ENCODE results near the gene ASAP3.
A peak's percentile ranks its signal among the peaks of the same experiment; 100 is the strongest.

ASAP3 gene

GRCh38 chr1:23475641-23476040, 8.3 kb downstream of the ASAP3 start:
- Histone ChIP-seq H3K27me3 (no peaks in the 10 kb centered on the region), H3K36me3 (no peaks in the 10 kb centered on the region), H4K20me1 (0 out of 22 replicates have a peak, but pooled peaks cover 0 to 8% (median 0%) of the 10 kb centered on the region in 11 experiments), H3K4me3 (no peak overlapping the region), H3K4me1 (peaks cover 0 to 10% (median 0%) of the 10 kb centered on the region in 10 experiments; a peak in 2 of 20 replicates), H3K4me2 (no peak overlapping the region), H3K27ac (no peak overlapping the region), H3K9ac (no peak overlapping the region), H3K9me3 (replicated peaks in 1 of 11) (no peaks in the 10 kb centered on the region)
- TF ChIP-seq Cebpa-rat (IDR thresholded peaks at IDR 0.05) = no peak

- no peaks in the 10 kb centered on the region for H3K27me3 ChIP-seq
- no peak overlapping the region for H3K27ac ChIP-seq
- no peak overlapping the region for H3K9ac ChIP-seq
- no peaks in the 10 kb centered on the region for H3K9me3 ChIP-seq (replicated peaks in 1 of 11)
- H3K4me1 ChIP-seq = peaks cover 0 to 10% (median 0%) of the 10 kb centered on the region in 10 experiments; a peak in 2 of 20 replicates
- 0 out of 22 replicates have a peak, but pooled peaks cover 0 to 13% (median 0%) of the 10 kb centered on the region in 11 experiments for H4K20me1 ChIP-seq
- H3K4me3 ChIP-seq = no peak overlapping the region
- TF ChIP-seq Cebpa-rat (IDR thresholded peaks at IDR 0.05) = no peak
- H3K4me2 ChIP-seq = no peak overlapping the region
- H3K36me3 ChIP-seq = no peaks in the 10 kb centered on the region
These were observed 8.8 kb downstream of the ASAP3 start for GRCh38 chr1:23475134-23475628.

- Histone ChIP-seq H3K4me2 (peak overlapping the region in 1 of 11 experiments; percentile 32; a peak in 2 of 22 replicates), H3K36me3 (no peaks in the 10 kb centered on the region), H3K9ac (no peak overlapping the region), H3K4me1 (peaks cover 0 to 10% (median 0%) of the 10 kb centered on the region in 10 experiments; a peak in 2 of 20 replicates), H3K4me3 (no peak overlapping the region), H3K27me3 (no peaks in the 10 kb centered on the region), H3K27ac (no peak overlapping the region), H3K9me3 (replicated peaks in 1 of 11) (no peaks in the 10 kb centered on the region), H4K20me1 (0 out of 22 replicates have a peak, but pooled peaks cover 0 to 13% (median 0%) of the 10 kb centered on the region in 11 experiments)
- TF ChIP-seq Cebpa-rat (IDR thresholded peaks at IDR 0.05) = no peak
These were observed 10.8 kb downstream of the ASAP3 start for GRCh38 chr1:23473037-23473800.

GRCh38 chr1:23472351-23473036, 11.5 kb downstream of the ASAP3 start:
- Histone ChIP-seq H3K9ac (no peak overlapping the region), H3K36me3 (no peaks in the 10 kb centered on the region), H4K20me1 (0 out of 22 replicates have a peak, but pooled peaks cover 0 to 13% (median 0%) of the 10 kb centered on the region in 11 experiments), H3K4me2 (no peak overlapping the region), H3K4me3 (no peak overlapping the region), H3K27me3 (no peaks in the 10 kb centered on the region), H3K9me3 (replicated peaks in 1 of 11) (no peaks in the 10 kb centered on the region), H3K27ac (no peak overlapping the region), H3K4me1 (peaks cover 0 to 10% (median 0%) of the 10 kb centered on the region in 10 experiments; a peak in 2 of 20 replicates)
- no peak for TF ChIP-seq Cebpa-rat (IDR thresholded peaks at IDR 0.05)

GRCh38 chr1:23471473-23472075, 12.4 kb downstream of the ASAP3 start:
- Histone ChIP-seq H3K27ac (no peak overlapping the region), H3K27me3 (no peaks in the 10 kb centered on the region), H3K36me3 (no peaks in the 10 kb centered on the region), H3K4me1 (peaks cover 0 to 10% (median 0%) of the 10 kb centered on the region in 10 experiments; a peak in 2 of 20 replicates), H4K20me1 (0 out of 22 replicates have a peak, but pooled peaks cover 0 to 13% (median 0%) of the 10 kb centered on the region in 11 experiments), H3K4me3 (no peak overlapping the region), H3K4me2 (no peak overlapping the region), H3K9ac (no peak overlapping the region), H3K9me3 (replicated peaks in 1 of 11) (no peaks in the 10 kb centered on the region)
- TF ChIP-seq Cebpa-rat (IDR thresholded peaks at IDR 0.05) = no peak

GRCh38 chr1:23470282-23471070, 13.5 kb downstream of the ASAP3 start:
- Histone ChIP-seq H3K4me3 (no peak overlapping the region), H3K9ac (no peak overlapping the region), H3K36me3 (no peaks in the 10 kb centered on the region), H3K27ac (no peak overlapping the region), H3K4me2 (no peak overlapping the region), H3K27me3 (no peaks in the 10 kb centered on the region), H3K4me1 (peaks cover 0 to 10% (median 0%) of the 10 kb centered on the region in 10 experiments; a peak in 2 of 20 replicates), H3K9me3 (replicated peaks in 1 of 11) (no peaks in the 10 kb centered on the region), H4K20me1 (0 out of 22 replicates have a peak, but pooled peaks cover 0 to 13% (median 0%) of the 10 kb centered on the region in 11 experiments)
- no peak for TF ChIP-seq Cebpa-rat (IDR thresholded peaks at IDR 0.05)

- Histone ChIP-seq H3K9me3 (replicated peaks in 1 of 11) (no peaks in the 10 kb centered on the region), H3K4me1 (peaks cover 0 to 6% (median 0%) of the 10 kb centered on the region in 10 experiments; a peak in 2 of 20 replicates), H3K9ac (no peak overlapping the region), H3K27me3 (no peaks in the 10 kb centered on the region), H3K27ac (no peak overlapping the region), H4K20me1 (0 out of 22 replicates have a peak, but pooled peaks cover 0 to 13% (median 0%) of the 10 kb centered on the region in 11 experiments), H3K4me3 (no peak overlapping the region), H3K4me2 (no peak overlapping the region), H3K36me3 (no peaks in the 10 kb centered on the region)
- TF ChIP-seq Cebpa-rat (IDR thresholded peaks at IDR 0.05) = no peak
These were observed 14.5 kb downstream of the ASAP3 start for GRCh38 chr1:23469372-23469982.

- Histone ChIP-seq H4K20me1 (0 out of 22 replicates have a peak, but pooled peaks cover 0 to 13% (median 0%) of the 10 kb centered on the region in 11 experiments), H3K4me3 (no peak overlapping the region), H3K4me1 (no peaks in the 10 kb centered on the region), H3K36me3 (no peaks in the 10 kb centered on the region), H3K4me2 (no peak overlapping the region), H3K9me3 (replicated peaks in 1 of 11) (no peaks in the 10 kb centered on the region), H3K27me3 (no peaks in the 10 kb centered on the region), H3K9ac (no peak overlapping the region), H3K27ac (no peak overlapping the region)
- no peak for TF ChIP-seq Cebpa-rat (IDR thresholded peaks at IDR 0.05)
These were observed 17.5 kb downstream of the ASAP3 start for GRCh38 chr1:23466423-23466989.

Measured in BLaER1 treated with 17β-estradiol and CSF1 and Interleukin-3, amounts not matched to agents 10 nM and 100 nM (cell line).